Neural cell (in vitro differentiated cells): ENCODE measurements around the gene SYP. TPM values are rescaled to one million over a fixed set of nuclear protein-coding genes. Genes with fewer than 3 reads are reported as not detected.

ENCODE experiments used
- H2AFZ ChIP-seq: fragments of 200-600, 300-800 bp; sonication (generic), shearing (Covaris generic); 2 replicates; pipeline ENCODE4 v1.6.0; 2014; ENCODE audit warnings: low read depth, mild to moderate bottlenecking, antibody characterized with exemption, low read length, moderate library complexity
- H3F3A ChIP-seq: fragments of 200-600 bp; shearing (Covaris generic); 2 replicates; pipeline ENCODE4 v1.6.1; 2016; ENCODE audit warnings: mild to moderate bottlenecking, moderate library complexity, mixed read lengths, antibody characterized with exemption, low read length; ENCODE audit not compliant: insufficient read depth, poor library complexity, severe bottlenecking
- H3K27ac ChIP-seq: fragments of 200-600, 300-800 bp; sonication (generic), shearing (Covaris generic); 2 replicates; pipeline ENCODE4 v1.5.1; 2014; ENCODE audit warnings: mild to moderate bottlenecking, low read length, moderate library complexity
- H3K27me3 ChIP-seq: fragments of 300-800, 200-600 bp; sonication (generic), shearing (Covaris generic); 2 replicates; pipeline ENCODE4 v1.6.0; 2014; ENCODE audit warnings: mild to moderate bottlenecking, low read depth, low read length, moderate library complexity; ENCODE audit not compliant: insufficient read depth
- H3K36me3 ChIP-seq: fragments of 300-800, 200-600 bp; sonication (generic), shearing (Covaris generic); 2 replicates; pipeline ENCODE4 v1.5.1; 2014; ENCODE audit warnings: mild to moderate bottlenecking, antibody characterized with exemption, low read length, moderate library complexity; ENCODE audit not compliant: insufficient read depth
- H3K4me2 ChIP-seq: fragments of 300-800, 200-600 bp; sonication (generic), shearing (Covaris generic); 2 replicates; pipeline ENCODE4 v1.6.0; 2014; ENCODE audit warnings: mild to moderate bottlenecking, low read length
- H3K4me3 ChIP-seq: fragments of 300-800, 200-600 bp; sonication (generic), shearing (Covaris generic); 2 replicates; pipeline ENCODE4 v1.5.1; 2014; ENCODE audit warnings: mild to moderate bottlenecking, low read length, moderate library complexity
- H3K79me2 ChIP-seq: fragments of 200-600 bp; shearing (Covaris generic); replicated peaks from 2 replicates; pipeline ENCODE4 v1.6.0; 2014; ENCODE audit warnings: mild to moderate bottlenecking, low read length, moderate library complexity; ENCODE audit not compliant: insufficient read depth
- H3K9ac ChIP-seq: fragments of 300-800, 200-600 bp; sonication (generic), shearing (Covaris generic); 2 replicates; pipeline ENCODE4 v1.6.1; 2016; ENCODE audit warnings: mild to moderate bottlenecking, low read length, mixed read lengths
- H3K9me2 ChIP-seq: fragments of 200-600 bp; shearing (Covaris generic); 2 replicates; pipeline ENCODE4 v1.6.1; 2016; ENCODE audit warnings: mild to moderate bottlenecking, low read length, mixed read lengths; ENCODE audit not compliant: insufficient read depth
- H3K9me3 ChIP-seq: fragments of 200-600, 300-800 bp; sonication (generic), shearing (Covaris generic); 2 replicates; pipeline ENCODE4 v1.6.1; 2016; ENCODE audit warnings: mild to moderate bottlenecking, mixed run types, low read length, moderate library complexity, mixed read lengths
- H4K20me1 ChIP-seq: fragments of 200-600 bp; shearing (Covaris generic); 2 replicates; pipeline ENCODE4 v1.6.1; 2016; ENCODE audit warnings: mild to moderate bottlenecking, mixed run types; ENCODE audit not compliant: insufficient read depth
- CTCF ChIP-seq: fragments of 450-650 bp; IDR thresholded peaks from 2 replicates; pipeline ENCODE4 v1.5.1; 2014; ENCODE audit warnings: antibody characterized with exemption, mild to moderate bottlenecking, moderate library complexity; ENCODE audit not compliant: poor library complexity, severe bottlenecking
- EP300 ChIP-seq: fragments of 450-650 bp; conservative IDR thresholded peaks from 2 replicates; pipeline ENCODE4 v1.6.1; 2014; ENCODE audit warnings: antibody characterized with exemption, mild to moderate bottlenecking, moderate library complexity; ENCODE audit not compliant: poor library complexity, severe bottlenecking
- EZH2 ChIP-seq: fragments of 200-600, 300-800 bp; shearing (Covaris generic), sonication (generic); IDR thresholded peaks from 2 replicates; pipeline ENCODE4 v1.6.1; 2014; ENCODE audit warnings: antibody characterized with exemption, low read length, borderline replicate concordance, mild to moderate bottlenecking; ENCODE audit not compliant: insufficient read depth, poor library complexity, severe bottlenecking
- MXI1 ChIP-seq: fragments of 450-650 bp; conservative IDR thresholded peaks from 2 replicates; pipeline ENCODE4 v1.6.1; 2014; ENCODE audit warnings: antibody characterized with exemption, mild to moderate bottlenecking; ENCODE audit not compliant: poor library complexity, severe bottlenecking
- POLR2AphosphoS5 ChIP-seq: IDR thresholded peaks from 2 replicates; pipeline ENCODE4 v1.6.1; 2012
- RAD21 ChIP-seq: fragments of 450-650 bp; conservative IDR thresholded peaks from 2 replicates; pipeline ENCODE4 v1.6.1; 2014; ENCODE audit warnings: antibody characterized with exemption, mild to moderate bottlenecking, moderate library complexity
- SMC3 ChIP-seq: fragments of 450-650 bp; conservative IDR thresholded peaks from 2 replicates; pipeline ENCODE4 v1.6.1; 2014; ENCODE audit warnings: antibody characterized with exemption, mild to moderate bottlenecking, moderate library complexity; ENCODE audit not compliant: poor library complexity
- TAF1 ChIP-seq: IDR thresholded peaks from 2 replicates; pipeline ENCODE4 v1.6.1; 2012; ENCODE audit warnings: low read depth
- polyA plus RNA-seq: library from polyadenylated mRNA; depleted of rRNA; stranded (reverse); fragments of >200 nt; gene quantifications from 2 replicates; pipeline ENCODE4 v1.2.3, GENCODE V29; 2014
- TF ChIP-seq, protein P1 (sequence below): IDR thresholded peaks from 2 replicates; pipeline ENCODE4 v1.6.1; 2012; ENCODE audit warnings: borderline replicate concordance

Gene SYP
- polyA plus RNA-seq, 1 donor from 2014 or later: 240 TPM

GRCh38 chrX:49211074-49211473 is 11.1 kb upstream of the SYP start:
- H3K4me2 ChIP-seq: no peak overlapping the region
- H3K27me3 ChIP-seq: no peaks in the 10 kb centered on the region
- H2AFZ ChIP-seq: no peak overlapping the region
- no peaks in the 10 kb centered on the region for H3K9me2 ChIP-seq
- no peak overlapping the region for H3K4me3 ChIP-seq
- H4K20me1 ChIP-seq: no peaks in the 10 kb centered on the region
- H3K79me2 ChIP-seq: no peaks in the 10 kb centered on the region
- no peak overlapping the region for H3K27ac ChIP-seq
- no peak overlapping the region for H3K9ac ChIP-seq
- no peaks in the 10 kb centered on the region for H3K9me3 ChIP-seq
- TF ChIP-seq POLR2AphosphoS5 (no peak), SMC3 (no peak)
- H3K36me3 ChIP-seq: no peaks in the 10 kb centered on the region
- no peaks in the 10 kb centered on the region for H3F3A ChIP-seq

- Histone ChIP-seq H3K79me2 (no peaks in the 10 kb centered on the region), H3K9me3 (no peaks in the 10 kb centered on the region), H3K36me3 (no peaks in the 10 kb centered on the region), H4K20me1 (no peaks in the 10 kb centered on the region), H3K4me3 (no peak overlapping the region), H3K27me3 (no peaks in the 10 kb centered on the region), H3K4me2 (no peak overlapping the region), H3K27ac (no peak overlapping the region), H3K9me2 (no peaks in the 10 kb centered on the region), H3K9ac (no peak overlapping the region), H2AFZ (no peak overlapping the region), H3F3A (no peaks in the 10 kb centered on the region)
- TF ChIP-seq MXI1 (no peak), EP300 (no peak), POLR2AphosphoS5 (no peak), TAF1 (no peak), SMC3 (no peak), EZH2 (no peak), CTCF (no peak), RAD21 (no peak)
- TF ChIP-seq, protein P1, sequence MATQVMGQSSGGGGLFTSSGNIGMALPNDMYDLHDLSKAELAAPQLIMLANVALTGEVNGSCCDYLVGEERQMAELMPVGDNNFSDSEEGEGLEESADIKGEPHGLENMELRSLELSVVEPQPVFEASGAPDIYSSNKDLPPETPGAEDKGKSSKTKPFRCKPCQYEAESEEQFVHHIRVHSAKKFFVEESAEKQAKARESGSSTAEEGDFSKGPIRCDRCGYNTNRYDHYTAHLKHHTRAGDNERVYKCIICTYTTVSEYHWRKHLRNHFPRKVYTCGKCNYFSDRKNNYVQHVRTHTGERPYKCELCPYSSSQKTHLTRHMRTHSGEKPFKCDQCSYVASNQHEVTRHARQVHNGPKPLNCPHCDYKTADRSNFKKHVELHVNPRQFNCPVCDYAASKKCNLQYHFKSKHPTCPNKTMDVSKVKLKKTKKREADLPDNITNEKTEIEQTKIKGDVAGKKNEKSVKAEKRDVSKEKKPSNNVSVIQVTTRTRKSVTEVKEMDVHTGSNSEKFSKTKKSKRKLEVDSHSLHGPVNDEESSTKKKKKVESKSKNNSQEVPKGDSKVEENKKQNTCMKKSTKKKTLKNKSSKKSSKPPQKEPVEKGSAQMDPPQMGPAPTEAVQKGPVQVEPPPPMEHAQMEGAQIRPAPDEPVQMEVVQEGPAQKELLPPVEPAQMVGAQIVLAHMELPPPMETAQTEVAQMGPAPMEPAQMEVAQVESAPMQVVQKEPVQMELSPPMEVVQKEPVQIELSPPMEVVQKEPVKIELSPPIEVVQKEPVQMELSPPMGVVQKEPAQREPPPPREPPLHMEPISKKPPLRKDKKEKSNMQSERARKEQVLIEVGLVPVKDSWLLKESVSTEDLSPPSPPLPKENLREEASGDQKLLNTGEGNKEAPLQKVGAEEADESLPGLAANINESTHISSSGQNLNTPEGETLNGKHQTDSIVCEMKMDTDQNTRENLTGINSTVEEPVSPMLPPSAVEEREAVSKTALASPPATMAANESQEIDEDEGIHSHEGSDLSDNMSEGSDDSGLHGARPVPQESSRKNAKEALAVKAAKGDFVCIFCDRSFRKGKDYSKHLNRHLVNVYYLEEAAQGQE: no peak
Observed at GRCh38 chrX:49210406-49210805, 10.4 kb upstream of the SYP start.
